ENCODE data around the gene RNASEH2C. TPM values are rescaled to one million over a fixed set of nuclear protein-coding genes. Genes with fewer than 3 reads are reported as not detected.
A peak's percentile ranks its signal among the peaks of the same experiment; 100 is the strongest.
"Not testable (repeated sequence)": the region's sequence is repeated elsewhere in the genome, so short reads cannot be mapped to it uniquely, and the experiment has no call there.

Gene RNASEH2C
- total RNA-seq (2014; rRNA removed; shearing (Covaris generic)) = 45.0 and 48.2 TPM in 2 replicates

GRCh38 chr11:65720211-65720934 lies at the start of gene RNASEH2C:
Gene RNASEH2C, minus strand, starts transcription at chr11:65720798. Its CDS starts 40 bp downstream, at chr11:65720758.
- peak; percentile 87 for DNase-seq (ENCODE audit: low read depth)

GRCh38 chr11:65767806-65768205 lies 47.2 kb upstream of the RNASEH2C start:
- DNase-seq (ENCODE audit: low read depth) = peak; percentile 79

GRCh38 chr11:65767406-65767805 lies 46.8 kb upstream of the RNASEH2C start:
- peak; percentile 92 for DNase-seq (ENCODE audit: low read depth)

GRCh38 chr11:65766535-65766934 lies 45.9 kb upstream of the RNASEH2C start:
- peak; percentile 94 for DNase-seq (ENCODE audit: low read depth)

GRCh38 chr11:65764434-65764833 lies 43.8 kb upstream of the RNASEH2C start:
- no peak for DNase-seq (ENCODE audit: low read depth)

GRCh38 chr11:65762816-65763215 lies 42.2 kb upstream of the RNASEH2C start:
- DNase-seq (ENCODE audit: low read depth) = not testable (repeated sequence)

- DNase-seq (ENCODE audit: low read depth) = not testable (repeated sequence)
Measured at GRCh38 chr11:65762169-65762568, 41.6 kb upstream of the RNASEH2C start.

- no peak for DNase-seq (ENCODE audit: low read depth)
Measured at GRCh38 chr11:65745049-65745448, 24.5 kb upstream of the RNASEH2C start.

- DNase-seq (ENCODE audit: low read depth) = no peak
Measured at GRCh38 chr11:65744699-65745042, 24.1 kb upstream of the RNASEH2C start.

GRCh38 chr11:65744026-65744698 lies 23.6 kb upstream of the RNASEH2C start:
- peak; percentile 58 for DNase-seq (ENCODE audit: low read depth)

- DNase-seq (ENCODE audit: low read depth) = no peak
Measured at GRCh38 chr11:65743681-65744025, 23.1 kb upstream of the RNASEH2C start.

GRCh38 chr11:65742353-65742752 lies 21.8 kb upstream of the RNASEH2C start:
- DNase-seq (ENCODE audit: low read depth) = no peak

- no peak for DNase-seq (ENCODE audit: low read depth)
Measured at GRCh38 chr11:65741185-65741584, 20.6 kb upstream of the RNASEH2C start.

- no peak for DNase-seq (ENCODE audit: low read depth)
Measured at GRCh38 chr11:65739022-65739421, 18.4 kb upstream of the RNASEH2C start.

- DNase-seq (ENCODE audit: low read depth) = no peak
Measured at GRCh38 chr11:65736810-65737209, 16.2 kb upstream of the RNASEH2C start.

GRCh38 chr11:65735111-65735510 lies 14.5 kb upstream of the RNASEH2C start:
- not testable (repeated sequence) for DNase-seq (ENCODE audit: low read depth)

GRCh38 chr11:65730461-65730860 lies 9.9 kb upstream of the RNASEH2C start:
- DNase-seq (ENCODE audit: low read depth) = peak; percentile 35

- no peak for DNase-seq (ENCODE audit: low read depth)
Measured at GRCh38 chr11:65727865-65728264, 7.3 kb upstream of the RNASEH2C start.

GRCh38 chr11:65726660-65727059 lies 6.1 kb upstream of the RNASEH2C start:
- no peak for DNase-seq (ENCODE audit: low read depth)

GRCh38 chr11:65722261-65722660 lies 1.7 kb upstream of the RNASEH2C start:
- DNase-seq (ENCODE audit: low read depth) = peak; percentile 48

- peak; percentile 62 for DNase-seq (ENCODE audit: low read depth)
Measured at GRCh38 chr11:65719871-65720210, 757 bp downstream of the RNASEH2C start.

GRCh38 chr11:65718964-65719492 lies 1.6 kb downstream of the RNASEH2C start:
- DNase-seq (ENCODE audit: low read depth) = peak; percentile 40

- no peak for DNase-seq (ENCODE audit: low read depth)
Measured at GRCh38 chr11:65718531-65718930, 2.1 kb downstream of the RNASEH2C start.

Data from M059J (cell line).